Caco-2 (cell line): ENCODE measurements around the gene RNF128. TPM values are rescaled to one million over a fixed set of nuclear protein-coding genes. Genes with fewer than 3 reads are reported as not detected.

Experiments used
- BruUV-seq: library from RNA; stranded (reverse); fragments of 400-500 nt; replicated peaks from 2 replicates; lab custom pipeline; 2021; lab: Mats Ljungman, UMichigan
- CTCF ChIA-PET: fragments of 300-600 bp; sonication (Branson Sonifier 250); formaldehyde crosslinking; loops from one replicate; lab custom pipeline; 2022; ENCODE audit warnings: antibody characterized with exemption; lab: Charles Lee
- POLR2A ChIA-PET: fragments of 300-600 bp; sonication (Branson Sonifier 250); formaldehyde crosslinking; loops from one replicate; lab custom pipeline; 2022; ENCODE audit warnings: antibody characterized with exemption; lab: Charles Lee
- DNase-seq, 2 experiments: peaks; one replicate each; pipeline versions ENCODE4 v3.0.0 to v3.0.0-alpha.2; 2020 to 2022
- H3K27me3 ChIP-seq: replicated peaks from 2 replicates; pipeline ENCODE4 v1.6.0; 2011; ENCODE audit warnings: low read length; ENCODE audit not compliant: control insufficient read depth, insufficient read depth
- H3K36me3 ChIP-seq: 2 replicates; pipeline ENCODE4 v1.5.1; 2011; ENCODE audit warnings: low read length; ENCODE audit not compliant: control insufficient read depth, insufficient read depth
- H3K4me1 ChIP-seq: fragments of 250-450 bp; sonication (Bioruptor Pico); 2 replicates; pipeline ENCODE4 v1.5.1; 2020; ENCODE audit warnings: mild to moderate bottlenecking
- H3K4me3 ChIP-seq: 2 replicates; pipeline ENCODE4 v1.5.1; 2011; ENCODE audit warnings: low read depth, mild to moderate bottlenecking, control low read depth, low read length
- H3K9me3 ChIP-seq: fragments of 250-450 bp; sonication (Bioruptor Pico); 2 replicates; pipeline ENCODE4 v1.5.1; 2020; ENCODE audit warnings: mild to moderate bottlenecking, moderate library complexity
- H3K27ac Mint-ChIP-seq: one replicate; pipeline ENCODE4 v1.8.0; 2022; ENCODE audit warnings: mixed read lengths; ENCODE audit not compliant: unreplicated experiment
- H3K27me3 Mint-ChIP-seq: one replicate; pipeline ENCODE4 v1.8.0; 2022; ENCODE audit warnings: mixed read lengths; ENCODE audit not compliant: insufficient read depth, unreplicated experiment
- H3K36me3 Mint-ChIP-seq: one replicate; pipeline ENCODE4 v1.8.0; 2022; ENCODE audit warnings: mild to moderate bottlenecking, mixed read lengths; ENCODE audit not compliant: insufficient read depth, unreplicated experiment
- H3K4me1 Mint-ChIP-seq: one replicate; pipeline ENCODE4 v1.8.0; 2022; ENCODE audit warnings: low read depth, mixed read lengths; ENCODE audit not compliant: unreplicated experiment
- H3K4me3 Mint-ChIP-seq: one replicate; pipeline ENCODE4 v1.8.0; 2022; ENCODE audit warnings: mild to moderate bottlenecking, moderate library complexity, mixed read lengths; ENCODE audit not compliant: unreplicated experiment
- H3K9me3 Mint-ChIP-seq: one replicate; pipeline ENCODE4 v1.8.0; 2022; ENCODE audit warnings: mixed read lengths; ENCODE audit not compliant: unreplicated experiment
- CTCF ChIP-seq, 2 experiments: fragments of 200-600 bp in 1 of 2; IDR thresholded peaks; 1 replicate in 1 of 2; 2 replicates in 1 of 2; pipeline versions ENCODE4 v1.5.1 to v1.8.0; 2011 to 2022; ENCODE audit warnings: antibody characterized with exemption in 1 of 2, control low read depth in 1 of 2, inconsistent platforms in 1 of 2, low read depth in 1 of 2, low read length in 1 of 2, mild to moderate bottlenecking in 1 of 2, moderate library complexity in 1 of 2; ENCODE audit not compliant: insufficient read depth in 1 of 2, severe bottlenecking in 1 of 2, unreplicated experiment in 1 of 2
- intact Hi-C: fragments of 100-400 bp; cut with micrococcal nuclease; formaldehyde crosslinking; loops from one replicate; pipeline ENCODE4 v1.10.0; 2022; ENCODE audit not compliant: unreplicated experiment
- total RNA-seq: library from RNA; stranded (reverse); gene quantifications from 2 replicates; pipeline ENCODE4 v1.2.3, GENCODE V29; 2022

RNF128 gene
- total RNA-seq, 1 experiment from 2014 or later, result 42.4 TPM

DNA sequence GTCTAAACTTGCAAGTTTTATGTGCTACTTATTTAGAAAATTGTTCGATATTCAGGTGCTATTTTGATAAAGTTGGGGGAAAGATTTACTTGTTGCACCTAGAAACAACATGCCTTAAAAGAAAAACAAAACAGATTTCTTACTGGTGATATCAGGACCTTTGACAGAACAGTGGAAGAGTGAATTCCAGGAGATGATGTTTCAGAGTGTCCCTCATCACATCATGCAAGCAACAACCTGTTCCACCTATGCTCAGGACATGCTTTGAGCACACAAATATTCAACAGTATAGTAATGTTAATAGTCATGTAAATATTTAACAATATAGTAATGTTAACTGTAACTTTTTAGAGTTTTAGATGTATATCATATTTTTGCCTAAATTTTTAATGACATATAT lies 23.9 kb upstream of the RNF128 start:
- no peak overlapping the region for H3K4me3 ChIP-seq
- ChIA-PET POLR2A (no interaction called here), CTCF (no interaction called here)
- Mint-ChIP-seq H3K27me3 (no peaks in the 10 kb centered on the region), H3K27ac (no peak overlapping the region), H3K4me3 (no peak overlapping the region), H3K4me1 (peaks cover 32% of the 10 kb centered on the region), H3K9me3 (no peaks in the 10 kb centered on the region), H3K36me3 (peaks cover 20% of the 10 kb centered on the region)
- no peak for DNase-seq
- no peak for TF ChIP-seq CTCF (IDR thresholded peaks at IDR 0.05; ENCODE audit: insufficient read depth in 1 of 2, low read depth in 1 of 2, low read length in 1 of 2, severe bottlenecking in 1 of 2, unreplicated experiment in 1 of 2)
- intact Hi-C loops, result no loop called here
- no peaks in the 10 kb centered on the region for H3K4me1 ChIP-seq
- BruUV-seq, result no TSS peak
- H3K36me3 ChIP-seq, result no peaks in the 10 kb centered on the region
- H3K9me3 ChIP-seq, result no peaks in the 10 kb centered on the region
- no peaks in the 10 kb centered on the region for H3K27me3 ChIP-seq

- Mint-ChIP-seq H3K27ac (no peak overlapping the region), H3K9me3 (no peaks in the 10 kb centered on the region), H3K36me3 (peaks cover 9% of the 10 kb centered on the region), H3K4me1 (peaks cover 17% of the 10 kb centered on the region), H3K4me3 (no peak overlapping the region), H3K27me3 (no peaks in the 10 kb centered on the region)
- Histone ChIP-seq H3K27me3 (no peaks in the 10 kb centered on the region), H3K4me3 (no peak overlapping the region), H3K36me3 (no peaks in the 10 kb centered on the region), H3K4me1 (0 out of 2 replicates have a peak, but pooled peaks cover 4% of the 10 kb centered on the region), H3K9me3 (no peaks in the 10 kb centered on the region)
- no TSS peak for BruUV-seq
- CTCF ChIA-PET, result no interaction called here
- no peak for DNase-seq
- TF ChIP-seq CTCF (IDR thresholded peaks at IDR 0.05; ENCODE audit: insufficient read depth in 1 of 2, low read depth in 1 of 2, low read length in 1 of 2, severe bottlenecking in 1 of 2, unreplicated experiment in 1 of 2), result no peak
- intact Hi-C loops, result no loop called here
- POLR2A ChIA-PET, result no interaction called here
These were observed 20.0 kb upstream of the RNF128 start for GRCh38 chrX:106706466-106706865.

- intact Hi-C loops, result no loop called here
- Mint-ChIP-seq H3K27ac (no peak overlapping the region), H3K4me1 (peaks cover 10% of the 10 kb centered on the region), H3K36me3 (peaks cover 9% of the 10 kb centered on the region), H3K9me3 (no peaks in the 10 kb centered on the region), H3K27me3 (no peaks in the 10 kb centered on the region), H3K4me3 (no peak overlapping the region)
- no peak for DNase-seq
- H3K36me3 ChIP-seq, result no peaks in the 10 kb centered on the region
- 0 out of 2 replicates have a peak, but pooled peaks cover 4% of the 10 kb centered on the region for H3K4me1 ChIP-seq
- CTCF ChIA-PET, result no interaction called here
- POLR2A ChIA-PET, result no interaction called here
- H3K9me3 ChIP-seq, result no peaks in the 10 kb centered on the region
- no peaks in the 10 kb centered on the region for H3K27me3 ChIP-seq
- BruUV-seq, result no TSS peak
- no peak overlapping the region for H3K4me3 ChIP-seq
- no peak for TF ChIP-seq CTCF (IDR thresholded peaks at IDR 0.05; ENCODE audit: insufficient read depth in 1 of 2, low read depth in 1 of 2, low read length in 1 of 2, severe bottlenecking in 1 of 2, unreplicated experiment in 1 of 2)
These were observed 18.6 kb upstream of the RNF128 start for GRCh38 chrX:106707771-106708454.
